Measurements from ENCODE around the gene RECQL5.

The RECQL5 gene

DNA sequence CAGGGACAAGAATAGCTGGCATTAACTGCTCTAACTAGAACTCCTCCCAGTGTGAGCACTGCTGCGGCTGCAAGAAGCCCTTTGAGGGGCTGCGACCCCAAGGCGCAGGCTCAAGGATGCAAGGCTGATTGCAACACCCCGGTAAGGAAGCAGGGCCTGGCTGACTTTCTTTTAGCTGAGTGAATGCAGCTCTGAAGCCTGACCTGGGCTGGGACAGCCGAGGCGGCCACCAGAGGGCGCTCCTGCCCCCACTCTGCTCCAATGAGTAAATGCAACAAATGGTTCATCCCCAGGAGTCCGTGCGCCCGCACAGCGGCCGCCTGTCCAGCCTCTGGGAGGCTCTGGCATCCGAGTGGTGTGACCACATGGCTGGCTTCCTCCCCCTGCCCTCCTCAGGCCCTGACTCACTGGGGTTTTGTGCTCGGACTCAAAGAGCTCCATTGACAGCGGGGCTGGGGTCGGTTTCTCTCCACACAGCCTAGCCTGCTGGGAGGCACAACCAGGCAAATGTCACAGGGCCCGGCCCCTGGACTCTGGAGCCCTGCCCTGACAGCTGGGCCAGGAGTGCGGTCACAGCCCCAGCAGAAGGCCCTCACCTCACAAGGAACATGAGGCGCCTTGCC lies 34.0 kb downstream of the RECQL5 start, which contains the start of gene SMIM5:
Gene SMIM5, plus strand, starts transcription at position 572 of the 623 bp plus-strand sequence. CDS start 6,768 bp downstream, outside the sequence.
- DNase-seq, result peak; percentile 80

DNA sequence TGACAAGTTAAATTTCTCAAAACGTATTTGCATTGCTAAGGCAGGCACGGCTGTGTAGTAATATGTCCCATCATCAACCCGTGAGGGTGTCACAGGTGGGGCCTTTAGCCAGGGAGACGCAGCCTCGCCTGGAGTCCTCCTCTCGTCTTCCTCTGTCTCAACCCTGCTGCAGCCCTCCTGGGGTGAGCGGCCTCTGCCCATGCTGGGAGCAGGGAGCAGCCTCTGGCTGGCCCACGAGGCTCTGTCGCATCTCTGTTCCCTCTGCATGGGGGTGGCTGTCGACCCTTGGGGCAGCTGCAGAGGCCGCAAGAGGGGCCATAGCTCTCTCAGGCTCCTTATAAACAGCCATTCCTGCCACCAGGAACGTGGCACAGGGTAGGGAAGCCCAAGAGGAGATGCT lies 34.5 kb downstream of the RECQL5 start:
- DNase-seq, result no peak

DNA sequence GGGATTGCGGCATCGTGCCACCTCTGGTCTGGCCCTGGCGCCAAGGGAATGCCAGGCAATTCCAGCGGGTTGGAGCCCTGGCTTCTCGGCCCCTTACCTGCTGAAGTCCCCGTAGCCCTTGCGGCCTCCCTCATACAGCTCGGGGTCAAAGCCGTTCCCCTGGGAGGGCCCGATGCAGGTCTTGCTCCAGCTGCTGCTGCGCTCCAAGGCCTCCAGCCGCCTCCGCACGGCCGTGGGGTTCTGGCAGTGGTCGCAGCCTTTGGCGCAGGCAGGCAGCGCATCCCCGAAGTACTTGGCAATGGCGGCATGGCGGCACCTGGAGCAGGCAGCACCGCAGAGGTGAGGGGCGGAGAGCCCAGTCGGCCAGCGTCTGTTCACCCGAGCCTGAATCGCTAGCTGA lies 35.6 kb downstream of the RECQL5 start:
- no peak for DNase-seq

DNA sequence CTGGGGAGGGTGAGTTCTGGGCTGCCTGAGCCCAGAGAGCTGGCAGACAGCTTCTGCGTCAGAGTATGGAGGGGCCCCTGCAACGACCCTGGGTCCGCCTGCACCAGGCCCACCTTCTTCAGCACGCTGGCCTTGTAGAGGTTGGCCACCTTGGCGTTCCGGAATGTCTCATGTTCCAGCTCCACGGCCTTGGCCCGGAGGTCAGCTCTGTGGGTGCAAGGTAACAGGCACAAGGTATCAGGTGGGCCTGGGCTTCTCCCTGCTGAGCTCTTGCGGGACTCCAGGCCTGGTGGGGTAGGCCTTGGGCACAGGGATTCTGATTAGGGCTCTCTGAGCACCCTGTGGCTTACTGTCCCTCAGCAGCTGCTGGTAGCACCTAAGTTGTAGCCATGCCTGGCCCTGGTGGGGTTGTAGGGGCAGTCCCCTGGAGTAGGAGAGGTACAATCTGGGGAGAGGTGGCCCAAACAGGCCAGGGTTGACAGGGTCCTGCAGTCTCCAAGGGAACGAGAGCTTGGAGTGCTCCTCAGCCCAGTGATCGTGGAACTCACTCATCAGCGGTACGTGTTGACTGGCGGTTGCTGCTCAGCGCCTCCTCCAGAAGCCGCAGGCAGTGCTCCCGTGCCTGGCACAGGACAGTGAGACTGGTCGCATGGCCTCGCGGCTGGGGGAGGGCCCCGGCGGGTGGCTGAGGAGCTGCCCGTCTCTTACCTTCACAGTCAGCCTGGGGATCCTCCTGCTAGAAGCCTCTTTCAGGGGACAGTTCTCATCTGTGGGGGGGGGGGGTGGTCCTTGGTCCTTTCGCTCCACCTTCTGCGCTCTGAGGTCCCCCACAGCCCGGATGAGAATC lies 36.7 kb downstream of the RECQL5 start:
- no peak for DNase-seq

DNA sequence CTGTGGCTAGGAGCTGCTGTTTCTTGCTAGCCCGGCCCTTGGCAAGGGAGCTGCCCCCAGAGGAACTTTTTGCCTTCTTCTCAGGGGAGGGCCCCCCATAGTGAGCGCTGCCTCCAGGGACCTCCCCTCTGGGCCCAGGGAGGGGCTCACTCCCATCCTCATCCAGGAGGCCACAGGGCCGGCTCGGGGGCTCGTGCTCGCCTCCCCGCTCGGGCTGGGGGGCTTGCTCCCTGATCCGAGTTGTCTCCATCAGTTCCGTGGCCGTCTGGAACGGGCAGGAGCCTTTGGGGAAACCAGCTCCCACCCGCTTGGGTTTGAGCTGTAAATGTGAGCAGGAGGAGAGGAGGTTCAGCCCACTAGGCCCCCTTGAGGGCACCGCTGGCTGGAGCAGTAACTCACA lies 37.8 kb downstream of the RECQL5 start:
- no peak for DNase-seq

DNA sequence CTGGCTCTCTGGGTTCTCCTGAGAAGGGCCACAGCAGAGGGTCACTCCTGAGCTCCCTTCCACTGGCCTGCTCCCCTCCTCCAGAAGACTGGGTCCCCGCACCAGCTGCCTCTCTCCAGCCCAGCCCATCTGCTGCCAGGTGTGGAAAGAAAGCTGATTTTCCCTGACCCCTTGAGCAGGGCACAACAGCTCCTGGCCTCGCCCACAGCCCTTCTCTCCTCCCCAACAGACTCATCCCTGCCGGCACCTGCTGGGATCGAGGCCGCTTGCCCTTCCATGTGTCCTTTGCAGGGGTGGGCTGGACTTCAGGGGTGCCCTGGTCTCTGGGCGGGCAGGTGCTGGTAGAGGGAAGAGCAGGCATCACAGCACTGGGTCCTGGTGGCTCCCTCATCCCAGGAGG lies 38.5 kb downstream of the RECQL5 start:
- DNase-seq, result no peak

DNA sequence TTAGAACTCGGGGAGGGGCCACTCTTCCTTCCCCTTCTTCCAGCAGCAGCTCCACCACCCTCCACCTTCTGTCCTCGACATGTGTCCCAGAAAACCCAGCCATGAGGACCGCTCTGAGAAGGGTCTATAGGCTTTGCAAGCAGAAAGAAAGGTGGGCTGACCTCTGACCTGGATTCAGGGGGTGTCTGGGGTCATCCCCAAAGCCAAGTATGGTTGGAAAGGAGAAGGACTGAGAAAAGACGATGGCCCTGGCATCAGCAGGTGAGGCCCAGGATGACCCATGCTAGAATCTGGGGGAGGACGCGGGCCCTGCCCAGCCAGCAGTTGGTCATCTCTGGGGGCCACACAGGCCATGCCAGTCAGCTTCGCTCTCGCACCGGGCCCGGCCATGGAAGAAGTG lies 39.9 kb downstream of the RECQL5 start:
- DNase-seq, result no peak

DNA sequence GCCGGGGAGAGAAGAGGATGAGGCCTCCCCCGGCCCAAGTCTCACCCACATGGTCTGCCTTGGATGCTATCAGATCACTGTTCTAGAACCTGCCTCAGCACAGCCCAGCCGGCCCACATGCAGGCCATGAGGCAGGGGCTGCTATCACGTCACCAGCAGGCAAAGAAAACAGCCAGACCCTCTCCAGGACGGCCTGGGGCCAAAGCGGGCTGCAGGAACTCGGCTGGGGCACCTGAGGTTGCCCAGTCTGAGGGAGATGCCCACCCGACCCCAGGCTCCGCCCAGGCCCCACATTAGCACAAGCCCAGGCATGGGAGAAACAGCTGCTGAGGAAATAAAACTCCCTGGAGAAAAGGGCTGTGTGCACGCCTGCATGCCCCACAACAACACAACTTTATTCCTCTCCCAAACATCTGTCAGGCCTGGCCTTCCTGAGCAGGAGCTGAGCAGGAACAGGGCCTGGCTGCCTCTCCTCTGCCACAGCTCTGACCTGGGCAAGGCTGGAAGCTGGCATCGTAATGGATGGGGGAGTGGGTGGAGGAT lies 40.4 kb downstream of the RECQL5 start:
- DNase-seq, result no peak

DNA sequence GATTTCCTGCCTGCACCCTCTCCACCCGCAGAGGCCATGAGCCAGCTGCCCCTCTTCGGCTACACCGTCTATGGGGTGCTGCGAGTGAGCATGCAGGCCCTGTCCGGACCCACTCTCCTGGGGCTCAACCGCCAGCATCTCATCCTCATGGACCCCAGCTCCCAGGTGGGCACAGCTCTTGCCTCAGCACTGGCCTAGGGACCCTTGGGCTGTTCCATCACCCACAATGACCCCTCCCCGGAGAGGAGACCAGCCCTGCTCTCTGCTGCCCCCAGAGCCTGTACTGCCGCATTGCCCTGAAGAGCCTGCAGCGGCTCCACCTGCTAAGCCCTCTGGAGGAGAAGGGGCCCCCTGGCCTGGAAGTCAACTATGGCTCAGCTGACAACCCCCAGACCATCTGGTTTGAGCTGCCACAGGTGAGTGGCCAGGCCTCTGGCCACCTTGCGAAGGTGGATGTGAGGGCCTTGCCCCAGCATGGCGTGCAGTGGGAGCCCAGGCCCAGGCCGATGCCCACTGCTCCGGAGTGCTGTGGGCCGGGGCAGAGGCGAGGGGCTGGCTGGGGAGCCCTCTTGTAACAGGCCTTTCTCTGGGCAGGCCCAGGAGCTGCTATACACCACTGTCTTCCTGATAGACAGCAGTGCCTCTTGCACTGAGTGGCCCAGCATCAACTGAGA lies 41.0 kb downstream of the RECQL5 start:
- DNase-seq, result peak; percentile 35

DNA sequence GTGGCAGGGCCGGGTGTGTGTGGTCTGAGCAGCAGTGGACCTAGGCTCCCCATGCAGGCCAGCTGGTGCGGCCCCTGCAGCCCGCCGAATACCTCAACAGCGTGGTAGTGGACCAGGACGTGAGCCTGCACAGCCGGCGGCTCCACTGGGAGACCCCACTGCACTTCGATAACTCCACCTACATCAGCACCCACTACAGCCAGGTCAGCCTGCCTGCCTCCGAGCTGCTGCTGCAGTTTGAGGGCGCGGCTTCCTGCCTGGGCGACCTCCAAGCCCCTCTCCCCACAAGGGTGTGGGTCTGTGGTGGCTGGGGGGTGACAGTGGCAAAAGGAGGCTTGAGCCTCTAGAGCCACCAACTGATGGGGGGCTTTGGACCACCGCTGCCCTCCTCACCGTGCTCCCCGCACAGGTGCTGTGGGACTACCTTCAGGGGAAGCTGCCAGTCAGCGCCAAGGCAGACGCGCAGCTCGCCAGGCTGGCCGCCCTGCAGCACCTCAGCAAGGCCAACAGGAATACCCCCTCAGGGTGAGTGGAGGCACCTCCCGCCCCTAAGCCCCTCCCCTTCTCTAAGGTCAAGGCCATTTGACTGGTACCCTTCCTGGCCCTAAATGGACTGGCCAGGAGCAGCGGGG lies 42.1 kb downstream of the RECQL5 start:
- no peak for DNase-seq

DNA sequence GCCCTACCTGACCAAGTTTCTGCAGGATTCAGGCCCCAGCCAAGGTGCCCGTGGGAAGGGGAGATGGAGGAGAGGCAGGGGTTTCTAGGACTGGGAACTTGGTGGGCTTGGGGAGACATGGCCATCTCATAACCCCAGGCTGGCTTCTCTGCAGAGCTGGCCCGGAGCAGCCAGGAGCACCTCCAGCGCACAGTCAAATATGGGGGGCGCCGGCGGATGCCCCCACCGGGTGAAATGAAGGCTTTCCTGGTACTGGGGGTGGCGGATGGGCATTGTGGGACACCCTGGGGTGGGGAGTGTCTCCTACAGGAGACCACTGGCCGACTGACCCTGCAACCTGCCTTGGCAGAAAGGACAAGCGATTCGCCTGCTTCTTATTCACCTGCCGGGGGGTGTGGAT lies 42.9 kb downstream of the RECQL5 start:
- DNase-seq, result no peak

DNA sequence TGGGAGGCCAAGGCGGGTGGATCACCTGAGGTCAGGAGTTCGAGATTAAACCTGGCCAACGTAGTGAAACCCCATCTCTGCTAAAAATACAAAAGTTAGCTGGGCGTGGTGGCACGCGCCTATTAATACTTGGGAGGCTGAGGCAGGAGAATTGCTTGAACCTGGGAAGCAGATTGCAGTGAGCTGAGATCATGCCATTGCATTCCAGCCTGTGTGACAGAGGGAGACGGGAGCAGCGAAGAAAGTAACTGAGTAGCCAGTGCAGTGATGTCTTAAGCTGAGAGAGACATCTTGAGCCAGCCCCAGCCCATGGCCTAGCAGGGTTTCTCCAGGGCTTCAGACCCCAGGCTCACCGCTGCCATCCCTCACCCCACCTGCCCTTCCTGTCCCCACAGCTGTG lies 43.6 kb downstream of the RECQL5 start:
- no peak for DNase-seq

DNA sequence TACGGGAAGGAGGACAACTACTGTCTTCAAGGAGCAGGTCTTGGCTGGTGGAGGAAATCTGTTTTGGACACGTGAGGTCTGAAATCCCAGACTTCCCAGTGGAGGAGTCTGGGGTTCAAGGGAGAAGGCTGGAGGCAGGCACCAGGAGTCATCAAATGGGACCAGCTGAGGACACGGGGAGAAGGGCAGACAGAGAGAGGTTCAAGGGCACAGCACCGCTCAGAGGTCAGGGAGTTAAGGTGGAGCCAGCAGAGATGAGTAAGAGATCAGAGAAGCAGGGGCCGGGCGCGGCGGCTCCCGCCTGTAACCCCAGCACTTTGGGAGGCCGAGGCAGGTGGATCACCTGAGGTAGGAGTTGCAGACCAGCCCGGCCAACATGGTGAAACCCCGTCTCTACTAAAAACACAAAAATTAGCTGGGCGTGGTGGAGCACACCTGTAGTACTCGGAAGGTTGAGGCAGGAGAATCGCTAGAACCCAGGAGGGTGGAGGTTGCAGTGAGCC lies 44.1 kb downstream of the RECQL5 start:
- DNase-seq, result no peak

DNA sequence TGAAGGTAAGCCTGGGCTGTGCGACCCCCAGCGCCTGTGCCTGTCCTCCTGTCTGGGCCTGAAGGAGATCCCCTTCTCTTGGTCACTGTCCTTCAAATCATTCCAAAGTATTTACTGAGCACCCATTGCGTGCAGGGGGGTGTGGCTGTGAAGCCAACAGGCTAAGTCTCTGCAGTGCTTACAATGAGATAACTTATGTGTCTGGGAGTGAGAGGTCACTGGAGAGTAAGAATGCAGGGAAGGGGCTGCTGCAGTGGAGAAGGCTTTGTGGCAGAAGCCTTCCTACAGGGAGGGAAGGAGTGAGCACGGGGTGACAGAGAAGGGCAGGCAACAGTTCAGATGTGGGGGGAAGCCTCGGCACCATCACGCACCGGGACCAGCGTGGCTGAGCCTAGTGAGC lies 44.9 kb downstream of the RECQL5 start:
- DNase-seq, result no peak

DNA sequence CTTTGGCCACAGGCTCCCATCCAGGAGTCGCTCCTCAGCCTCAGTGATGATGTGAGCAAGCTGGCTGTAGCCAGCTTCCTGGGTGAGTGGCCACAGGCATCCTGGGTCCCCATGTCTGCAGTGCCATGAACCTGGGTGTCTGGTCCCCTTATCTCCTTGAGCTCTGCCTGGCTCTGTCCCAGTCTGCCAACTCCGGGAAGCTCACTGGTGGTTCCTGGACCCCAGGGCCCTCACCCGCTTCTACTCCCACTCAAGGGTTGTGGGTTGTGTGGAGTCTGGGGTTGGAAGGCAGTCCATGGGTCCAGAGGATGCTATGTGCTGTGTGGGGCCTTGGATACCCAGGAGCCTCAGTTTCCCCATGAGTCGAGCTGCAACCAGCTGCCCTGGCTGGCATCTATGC lies 45.5 kb downstream of the RECQL5 start:
- no peak for DNase-seq

DNA sequence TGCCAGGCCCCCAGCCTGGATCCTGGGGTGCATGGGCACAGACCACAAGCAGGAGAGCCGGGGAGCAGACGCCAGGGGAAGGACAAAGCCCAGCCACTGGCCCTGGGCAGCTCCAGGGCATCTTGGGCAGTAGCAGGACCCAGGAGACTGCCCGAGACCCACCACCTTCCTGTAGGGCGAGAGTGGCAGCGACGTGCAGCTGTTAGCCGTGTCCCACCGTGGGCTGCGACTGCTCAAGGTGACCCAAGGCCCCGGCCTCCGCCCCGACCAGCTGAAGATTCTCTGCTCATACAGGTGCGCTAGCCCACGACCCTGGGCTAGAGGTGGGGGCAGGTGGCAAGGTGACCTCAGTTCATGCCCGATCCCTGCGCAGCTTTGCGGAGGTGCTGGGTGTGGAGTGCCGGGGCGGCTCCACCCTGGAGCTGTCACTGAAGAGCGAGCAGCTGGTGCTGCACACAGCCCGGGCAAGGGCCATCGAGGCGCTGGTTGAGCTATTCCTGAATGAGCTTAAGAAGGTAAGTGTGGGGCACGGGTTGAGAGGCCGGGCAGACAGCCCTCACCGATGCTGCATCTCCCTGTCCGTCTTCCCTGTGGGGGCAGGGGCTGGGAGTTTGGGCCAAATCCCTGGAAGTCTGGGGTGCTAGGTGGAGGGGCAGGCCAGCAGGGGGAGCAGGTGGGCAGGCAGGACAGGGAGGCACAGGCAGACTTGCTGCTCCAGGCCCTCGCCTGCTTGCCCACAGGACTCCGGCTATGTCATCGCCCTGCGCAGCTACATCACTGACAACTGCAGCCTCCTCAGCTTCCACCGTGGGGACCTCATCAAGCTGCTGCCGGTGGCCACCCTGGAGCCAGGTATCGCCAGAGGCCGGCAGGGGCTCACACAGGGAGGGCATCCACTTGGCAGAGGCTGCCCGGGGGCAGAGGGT lies 47.2 kb downstream of the RECQL5 start:
- peak; percentile 25 for DNase-seq

DNA sequence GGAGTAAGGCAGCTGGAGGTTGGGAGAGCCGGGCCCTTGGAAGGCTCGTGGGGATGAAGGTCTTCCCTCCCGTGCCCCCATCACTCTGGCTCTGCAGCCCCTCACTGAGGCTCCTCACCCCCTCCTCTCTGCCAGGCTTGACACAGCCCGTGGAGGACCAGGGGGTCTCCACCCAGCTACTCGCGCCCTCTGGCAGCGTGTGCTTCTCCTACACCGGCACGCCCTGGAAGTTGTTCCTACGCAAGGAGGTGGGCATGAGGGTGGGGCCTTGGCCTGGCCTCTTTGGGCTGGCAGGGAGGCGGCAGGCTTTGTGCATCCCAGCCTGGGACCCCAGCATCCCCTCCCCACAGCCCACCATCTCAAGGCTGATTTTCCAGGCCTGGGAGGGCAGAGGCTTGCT lies 49.3 kb downstream of the RECQL5 start:
- DNase-seq, result no peak

DNA sequence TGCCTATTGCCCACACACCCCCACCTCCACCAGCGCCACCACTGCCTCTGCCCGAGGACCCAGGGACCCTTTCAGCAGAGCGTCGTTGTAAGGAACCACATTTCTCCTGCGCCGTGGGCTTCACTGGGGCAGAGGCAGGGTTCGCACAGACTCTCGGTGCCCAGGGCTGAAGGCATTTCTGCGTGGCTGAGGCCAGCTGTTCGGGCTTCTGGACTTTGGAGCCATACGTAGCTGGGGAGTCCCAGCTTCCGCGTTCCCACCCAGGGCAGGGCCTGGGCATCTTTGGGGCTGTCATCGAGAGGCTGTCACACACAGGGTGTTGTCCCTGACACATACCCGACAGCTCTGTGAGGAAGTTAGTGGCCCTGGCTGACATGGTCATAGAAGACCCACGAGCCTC lies 49.7 kb downstream of the RECQL5 start:
- DNase-seq, result no peak

DNA sequence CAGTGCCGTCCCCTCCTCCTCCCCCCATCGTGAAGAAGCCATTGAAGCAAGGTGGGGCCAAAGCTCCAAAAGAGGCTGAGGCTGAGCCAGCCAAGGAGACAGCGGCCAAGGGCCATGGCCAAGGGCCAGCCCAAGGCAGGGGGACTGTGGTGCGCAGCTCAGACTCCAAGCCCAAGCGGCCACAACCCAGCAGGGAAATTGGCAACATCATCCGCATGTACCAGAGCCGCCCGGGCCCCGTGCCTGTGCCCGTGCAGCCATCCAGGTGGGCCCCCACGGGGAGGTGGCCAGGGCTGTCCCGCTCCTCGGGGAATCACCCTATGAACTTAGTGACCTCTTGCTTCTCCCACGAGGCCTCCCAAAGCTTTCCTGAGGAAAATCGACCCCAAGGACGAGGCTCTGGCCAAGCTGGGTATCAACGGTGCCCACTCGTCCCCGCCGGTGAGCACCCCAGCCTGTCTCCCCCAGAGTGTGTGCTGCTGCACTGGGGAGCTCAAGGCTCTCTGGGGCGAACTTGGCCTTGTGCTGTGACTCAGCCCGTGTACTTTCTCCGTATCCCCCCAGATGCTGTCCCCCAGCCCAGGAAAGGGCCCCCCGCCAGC lies 50.3 kb downstream of the RECQL5 start:
- no peak for DNase-seq

DNA sequence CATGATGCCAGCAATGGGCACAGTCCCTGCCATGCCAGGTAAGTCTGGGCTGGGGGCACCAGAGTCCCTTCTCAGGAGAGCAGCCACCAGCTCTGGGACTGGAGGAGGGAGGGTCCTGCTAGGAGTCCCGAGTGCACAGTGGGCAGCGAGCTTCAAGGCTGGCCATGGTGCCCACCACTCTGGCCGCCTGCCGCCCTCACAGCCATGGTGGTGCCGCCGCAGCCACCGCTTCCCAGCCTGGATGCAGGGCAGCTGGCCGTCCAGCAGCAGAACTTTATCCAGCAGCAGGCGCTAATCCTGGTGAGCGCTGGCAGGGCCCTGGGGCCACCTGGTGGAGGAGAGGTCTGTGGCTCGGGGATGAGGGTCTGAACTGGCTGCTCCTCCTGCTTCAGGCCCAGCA lies 51.7 kb downstream of the RECQL5 start:
- no peak for DNase-seq

DNA sequence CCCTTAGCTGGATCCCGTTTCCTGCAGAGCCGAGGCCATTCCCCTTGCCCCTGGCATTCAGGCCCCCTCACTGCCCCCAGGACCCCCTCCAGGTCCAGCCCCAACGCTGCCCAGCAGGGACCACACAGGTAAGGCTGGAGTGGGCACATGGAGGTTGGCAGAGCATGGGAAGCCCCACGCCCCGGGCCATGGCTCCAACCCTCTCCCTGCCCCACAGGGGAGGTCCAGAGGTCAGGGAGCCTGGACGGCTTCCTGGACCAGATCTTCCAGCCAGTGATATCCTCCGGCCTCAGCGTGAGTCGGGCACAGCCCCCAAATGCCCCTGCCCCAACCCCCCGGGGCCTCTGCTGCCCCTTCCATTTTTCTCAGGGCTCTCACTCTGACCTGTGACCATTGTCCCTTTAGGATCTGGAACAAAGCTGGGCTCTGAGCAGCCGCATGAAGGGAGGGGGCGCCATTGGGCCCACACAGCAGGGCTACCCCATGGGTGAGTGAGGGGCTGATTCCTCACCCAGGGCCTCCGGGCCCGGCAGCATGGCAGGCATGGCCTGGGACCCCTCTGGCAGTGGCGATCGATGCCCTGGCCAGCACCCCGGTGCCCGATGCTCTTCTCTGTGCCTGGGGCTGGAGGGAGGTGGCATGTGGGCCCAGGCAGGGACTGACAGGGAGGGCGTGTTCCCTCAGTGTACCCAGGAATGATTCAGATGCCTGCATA lies 52.2 kb downstream of the RECQL5 start:
- no peak for DNase-seq
